Skin of body (tissue), 2 donors: Measurements from ENCODE around the gene CRY2. TPM values are rescaled to one million over a fixed set of nuclear protein-coding genes. Genes with fewer than 3 reads are reported as not detected.

Experiments used
- DNase-seq: peaks from one replicate; lab custom pipeline; 2025; lab: John Stamatoyannopoulos, UW
- total RNA-seq: library from RNA; depleted of rRNA; stranded (reverse); fragments of >200 nt; gene quantifications from one replicate; pipeline ENCODE4 v1.2.3, GENCODE V29; 2014

CRY2 gene
- total RNA-seq, 1 donor from 2014 or later = 50.6 TPM

DNA sequence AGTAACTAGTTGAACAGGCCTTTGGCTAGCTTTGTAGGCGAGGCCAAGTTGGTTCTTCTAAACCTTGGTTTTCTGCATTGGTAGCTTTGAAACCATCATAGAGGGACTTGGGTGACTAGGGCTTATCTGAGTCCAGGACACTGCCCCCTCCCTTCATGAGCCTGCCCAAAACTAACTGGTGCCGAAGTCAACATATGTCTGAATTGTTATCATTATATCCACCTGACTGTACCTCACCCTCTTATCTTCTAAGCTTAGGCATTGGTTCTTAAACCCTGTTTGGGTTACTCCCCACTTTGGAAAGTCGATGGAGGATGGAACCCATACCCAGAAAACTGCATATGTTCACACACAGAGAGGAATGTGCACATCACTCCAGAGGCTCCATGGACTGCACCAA is 30.6 kb downstream of the CRY2 start:
- DNase-seq = no peak

DNA sequence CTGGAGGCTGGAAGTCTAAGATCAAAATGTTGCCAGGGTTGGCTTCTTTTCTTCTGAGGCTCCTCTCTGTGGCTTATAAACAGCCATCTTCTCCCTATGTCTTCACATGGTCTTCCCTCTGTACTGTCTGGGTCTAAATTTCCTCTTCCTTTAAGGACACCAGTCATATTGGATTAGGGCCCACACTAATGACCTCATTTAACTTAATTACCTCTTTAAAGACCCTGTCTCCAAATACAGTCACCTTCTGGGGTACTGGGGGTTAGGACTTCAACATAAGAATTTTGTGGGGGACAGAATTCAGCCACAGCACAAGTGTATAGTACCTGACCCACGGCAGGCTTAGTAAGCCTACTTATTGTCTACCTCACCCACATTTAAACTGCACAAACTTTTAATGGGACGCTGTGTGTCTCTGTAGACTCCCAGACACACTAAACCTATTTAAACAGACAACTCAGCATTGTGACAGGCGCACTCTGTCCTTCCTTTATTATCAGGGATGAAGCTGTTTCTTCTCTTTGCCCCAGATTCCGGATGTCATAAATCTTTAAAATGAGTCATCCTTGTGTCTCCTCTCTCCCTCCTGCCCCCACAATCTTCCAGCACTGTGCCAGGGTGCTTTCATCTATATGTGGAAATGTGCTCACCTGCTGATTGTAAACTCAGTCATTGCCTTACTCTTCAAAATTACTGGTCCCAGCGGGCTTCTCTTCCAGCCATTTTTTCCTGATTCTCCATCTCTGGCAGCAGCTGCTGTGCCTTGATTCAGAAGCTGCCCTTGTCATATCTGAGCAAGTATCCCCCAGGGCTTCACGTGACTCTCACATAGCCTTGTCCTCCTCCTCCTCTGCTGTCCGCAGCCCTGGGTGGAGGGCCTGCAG is 32.8 kb downstream of the CRY2 start:
- no peak for DNase-seq

DNA sequence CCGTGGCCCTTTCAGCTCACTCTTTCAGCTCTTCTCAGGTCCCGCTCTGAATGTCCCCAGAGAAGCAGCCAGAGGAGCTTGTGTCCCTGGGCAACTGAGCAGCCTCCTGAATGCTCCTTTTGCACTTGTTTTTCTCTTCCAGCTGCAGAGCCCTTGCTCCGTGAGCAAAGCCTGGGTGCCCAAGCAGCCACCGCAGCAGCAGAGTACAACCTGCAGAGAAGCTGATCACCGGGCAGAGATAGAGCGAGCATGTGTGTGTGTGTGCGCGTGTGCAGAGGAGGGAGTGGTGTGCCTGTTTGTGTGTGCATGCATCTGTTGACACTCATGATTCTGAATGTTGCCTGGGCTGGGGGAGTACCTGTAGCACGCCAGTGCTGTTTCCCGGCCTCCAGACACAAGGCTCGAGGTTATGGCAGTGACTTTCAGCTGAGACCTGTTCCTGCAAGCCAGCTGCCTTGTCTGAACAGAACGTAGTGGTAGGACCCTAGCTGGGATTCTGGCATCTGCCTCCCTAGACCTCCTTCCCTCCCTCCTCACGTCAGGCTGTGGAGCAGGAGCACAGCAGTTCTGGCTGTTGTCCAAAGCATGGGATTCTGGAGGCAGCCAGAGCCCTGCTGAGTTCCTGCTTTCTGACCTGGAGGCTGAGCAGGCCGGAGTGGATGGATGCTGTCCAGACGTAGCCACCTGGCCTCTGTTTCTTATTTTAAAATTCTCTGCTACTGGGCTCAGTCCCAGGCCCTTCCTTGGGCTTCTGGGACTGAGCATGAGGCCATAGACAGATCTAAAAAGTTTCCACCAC is 33.7 kb downstream of the CRY2 start:
- DNase-seq = no peak

DNA sequence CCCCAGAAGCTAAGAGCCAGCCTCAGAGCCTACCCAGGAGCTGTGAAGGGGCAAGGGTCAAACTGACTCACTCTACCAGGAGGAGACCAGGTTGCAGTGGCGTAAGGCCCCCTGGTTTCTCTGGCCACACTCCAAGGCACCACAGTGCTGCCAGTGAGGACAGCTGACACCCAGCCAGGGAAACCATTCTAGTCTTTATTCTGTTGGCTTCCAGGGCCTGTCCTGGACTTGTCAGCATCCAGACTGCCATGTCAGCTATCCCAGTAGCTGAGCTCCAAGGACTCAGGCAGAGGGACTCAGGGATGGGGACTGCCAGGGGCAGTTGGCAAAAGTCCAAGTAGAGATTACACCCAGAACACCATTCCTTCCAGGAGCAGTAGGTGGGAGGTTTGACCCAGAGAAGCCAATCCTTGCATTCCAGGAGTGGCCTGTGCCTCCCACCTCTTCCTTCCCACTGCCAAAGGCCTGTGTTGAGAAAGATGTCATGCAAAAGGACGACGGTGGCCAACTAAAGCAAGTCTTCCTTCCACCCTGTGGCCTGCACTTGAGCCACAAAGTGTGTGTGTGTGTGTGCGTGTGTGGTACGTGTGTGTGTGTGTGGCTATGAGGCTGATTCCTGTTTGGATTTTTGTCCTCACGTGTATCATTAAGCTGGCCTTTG is 34.6 kb downstream of the CRY2 start:
- no peak for DNase-seq

DNA sequence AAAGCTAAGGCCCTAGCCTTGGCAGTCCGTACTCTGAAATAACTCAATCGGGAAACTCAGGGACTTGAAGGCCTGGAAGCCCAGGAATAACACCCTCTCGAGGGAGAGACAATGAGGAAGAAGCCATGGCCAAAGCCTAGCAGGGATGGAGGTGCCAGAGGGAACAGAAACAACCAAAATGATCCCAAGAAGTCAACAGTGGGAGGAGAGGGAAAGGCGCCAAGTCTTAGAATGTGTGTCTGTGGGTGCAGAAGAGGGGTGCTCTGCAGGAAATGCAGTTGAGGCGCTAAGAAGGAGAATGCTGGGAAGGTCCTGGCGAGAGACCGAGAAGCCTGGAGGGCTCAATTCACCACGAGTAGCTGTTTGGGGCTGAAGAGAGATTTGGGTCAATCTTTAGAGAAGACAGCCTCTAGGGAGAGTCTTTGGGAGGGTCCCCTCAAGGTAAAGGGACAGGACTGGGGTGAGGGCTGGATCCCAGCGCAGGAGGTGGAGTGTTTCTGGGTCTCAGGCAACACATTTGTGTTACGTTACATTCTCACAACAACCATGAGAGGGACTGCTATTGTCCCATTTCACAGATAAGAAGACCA is 37.4 kb downstream of the CRY2 start:
- no peak for DNase-seq

DNA sequence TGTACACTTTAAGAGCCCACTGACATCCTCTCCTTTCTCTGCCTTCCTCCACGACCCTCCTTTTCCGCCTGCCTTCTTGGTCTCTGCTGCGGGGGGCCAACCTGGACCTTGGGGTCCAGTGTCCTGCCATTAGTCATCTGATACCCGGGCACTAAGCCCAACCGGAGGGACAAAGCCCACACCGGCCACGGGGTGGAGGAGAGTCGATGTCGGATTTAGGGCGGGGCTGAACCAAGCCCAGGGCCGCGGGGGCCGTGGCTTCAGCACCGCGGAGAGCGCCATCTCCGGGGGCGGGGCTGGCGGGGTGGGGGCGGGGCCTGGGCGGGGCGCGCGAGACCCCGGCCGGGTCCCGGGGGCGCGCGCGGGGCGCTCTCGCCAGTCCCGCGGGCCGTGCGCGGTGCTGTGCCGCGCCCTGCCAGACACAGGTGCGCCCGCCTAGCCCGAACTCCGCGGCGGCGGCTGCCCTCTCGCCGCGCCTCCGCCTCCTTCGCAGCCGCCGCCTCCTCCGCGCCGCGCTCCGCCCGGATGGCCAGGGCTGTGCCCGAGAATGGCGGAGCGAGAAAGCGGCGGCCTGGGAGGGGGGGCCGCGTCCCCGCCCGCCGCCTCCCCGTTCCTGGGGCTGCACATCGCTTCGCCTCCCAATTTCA is 38.1 kb downstream of the CRY2 start, which contains the start of gene MAPK8IP1:
Gene MAPK8IP1 (plus strand): TSS at position 378 of the 647 bp plus-strand sequence. CDS start 170 bp downstream, at position 548.
- DNase-seq = no peak

DNA sequence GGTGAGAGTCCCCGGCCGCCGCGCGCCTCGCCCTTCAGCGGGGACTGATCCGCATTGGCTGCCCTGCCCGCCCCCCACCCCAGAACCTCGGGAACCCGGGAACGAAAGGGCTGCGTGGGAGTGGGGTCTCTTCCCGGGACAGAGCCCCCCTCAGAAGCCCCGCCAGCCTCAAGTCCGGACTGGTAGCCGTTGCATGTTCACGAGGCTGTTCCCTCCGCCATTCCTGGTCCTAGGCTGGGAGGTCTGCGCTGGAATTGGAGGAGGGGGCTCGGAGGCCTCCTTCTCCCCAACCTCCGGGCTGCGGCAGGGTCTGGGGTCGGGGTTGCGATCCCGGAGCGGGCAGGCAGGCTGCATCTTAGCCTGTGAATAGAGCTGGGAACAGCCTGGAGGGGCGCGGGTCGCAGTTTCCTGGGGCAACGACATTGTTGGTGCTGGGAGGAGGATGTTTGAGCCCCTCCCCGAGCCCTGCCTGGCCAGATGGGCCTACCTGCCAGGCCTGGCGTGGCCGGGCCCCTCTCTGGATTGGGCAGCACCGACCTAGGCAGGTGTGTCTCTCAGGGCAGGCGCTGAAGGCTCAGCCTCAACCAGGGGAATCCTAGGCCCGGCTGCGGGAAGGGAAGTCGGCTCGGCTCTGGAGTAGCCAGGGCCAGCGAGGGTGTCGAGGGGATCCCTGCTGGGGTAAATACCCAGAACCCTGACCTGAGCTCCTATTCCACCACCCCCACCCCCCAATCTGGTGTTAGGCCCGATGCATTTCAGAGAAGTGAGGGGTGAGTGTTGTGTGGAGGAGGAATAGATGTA is 38.8 kb downstream of the CRY2 start:
- DNase-seq = no peak

DNA sequence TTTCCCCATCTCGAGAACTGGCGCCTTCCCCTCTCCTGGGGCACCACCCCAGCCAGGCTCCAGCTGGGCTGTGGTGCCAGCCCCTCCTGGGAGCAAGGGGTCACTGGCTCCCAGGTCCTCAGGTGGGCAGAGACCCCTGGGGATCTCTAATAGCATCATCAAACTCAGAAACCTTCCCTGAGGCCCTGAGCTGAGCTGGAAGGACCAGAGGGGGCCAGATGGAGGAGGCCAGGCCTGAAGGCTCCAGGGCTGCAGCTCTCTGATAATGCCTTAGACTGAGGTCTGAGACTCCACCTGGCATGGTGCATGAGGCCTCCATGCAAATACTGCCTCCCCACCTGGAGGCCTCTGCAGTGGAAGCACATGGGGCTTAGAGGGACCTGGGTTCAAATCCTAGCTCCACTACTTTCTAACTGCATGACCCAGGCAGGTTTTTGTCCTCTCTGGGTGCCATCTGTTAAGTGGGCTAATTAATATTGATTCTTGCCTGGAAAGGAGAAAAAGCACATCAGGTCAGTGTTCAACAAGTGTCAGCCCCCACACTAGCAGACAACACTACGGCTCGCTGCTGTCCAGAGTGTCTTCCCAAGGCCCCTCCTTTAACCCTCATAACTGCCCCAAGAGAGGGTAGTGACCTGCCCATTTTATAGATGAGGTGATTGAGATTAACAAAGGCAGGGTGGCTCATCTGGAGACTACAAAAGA is 39.7 kb downstream of the CRY2 start:
- DNase-seq = no peak

DNA sequence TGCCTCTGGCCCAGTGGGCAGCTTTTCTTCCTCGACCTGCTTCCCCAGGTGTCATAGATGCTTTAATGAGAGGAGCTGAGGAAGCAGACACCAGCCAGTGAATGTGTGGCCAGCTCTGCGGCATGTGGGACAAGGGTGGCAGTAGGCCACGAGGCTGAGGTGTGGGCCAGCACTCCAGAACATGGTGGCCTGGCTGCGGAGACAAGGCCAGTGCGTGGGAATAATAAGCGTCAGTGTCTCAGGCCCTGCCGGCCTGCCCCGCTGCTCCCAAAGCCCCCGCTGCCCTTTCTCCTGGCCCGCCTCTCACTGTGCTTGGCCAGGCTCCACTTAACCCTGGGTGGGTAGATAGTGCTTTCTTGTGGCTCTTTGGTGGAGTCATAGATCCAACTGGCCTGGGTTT is 40.3 kb downstream of the CRY2 start:
- DNase-seq = no peak

DNA sequence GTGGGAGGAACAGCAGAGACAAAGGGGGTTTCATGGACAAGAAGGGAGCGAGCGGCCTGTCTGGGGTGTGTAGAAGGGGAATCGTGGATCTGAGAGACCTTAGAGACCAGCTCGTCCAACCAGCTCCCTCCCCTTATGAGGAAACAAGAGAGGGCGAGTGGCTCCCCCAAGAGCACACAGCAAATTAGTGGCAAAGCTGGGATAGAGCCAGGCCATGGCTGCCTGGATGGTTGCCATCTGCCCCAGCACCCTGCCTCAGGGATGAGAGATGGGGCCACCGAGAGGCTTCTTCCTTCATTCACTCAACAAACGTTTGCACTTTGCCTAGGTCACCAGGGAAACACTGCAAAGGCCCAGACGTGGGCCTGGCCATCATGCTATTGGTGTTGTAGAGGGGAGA is 42.3 kb downstream of the CRY2 start:
- DNase-seq = no peak

DNA sequence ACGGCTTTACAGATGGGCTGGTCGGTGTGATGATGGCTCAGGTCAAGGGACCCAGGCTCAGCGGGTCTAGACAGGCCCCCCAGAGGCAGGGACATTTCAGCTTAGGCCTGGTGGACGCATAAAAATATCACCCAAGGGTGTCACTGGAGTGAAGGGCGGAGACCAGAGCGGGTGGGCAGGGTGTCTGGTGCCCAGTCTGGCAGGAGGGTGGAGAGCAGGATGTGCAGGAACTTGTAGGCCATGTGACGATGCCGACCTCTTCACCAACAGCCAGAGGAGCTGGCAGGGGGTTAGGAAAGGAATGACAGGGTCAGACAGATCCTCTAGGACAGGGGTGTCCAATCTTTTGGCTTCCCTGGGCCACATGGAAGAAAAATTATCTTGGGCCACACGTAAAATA is 42.7 kb downstream of the CRY2 start:
- no peak for DNase-seq

DNA sequence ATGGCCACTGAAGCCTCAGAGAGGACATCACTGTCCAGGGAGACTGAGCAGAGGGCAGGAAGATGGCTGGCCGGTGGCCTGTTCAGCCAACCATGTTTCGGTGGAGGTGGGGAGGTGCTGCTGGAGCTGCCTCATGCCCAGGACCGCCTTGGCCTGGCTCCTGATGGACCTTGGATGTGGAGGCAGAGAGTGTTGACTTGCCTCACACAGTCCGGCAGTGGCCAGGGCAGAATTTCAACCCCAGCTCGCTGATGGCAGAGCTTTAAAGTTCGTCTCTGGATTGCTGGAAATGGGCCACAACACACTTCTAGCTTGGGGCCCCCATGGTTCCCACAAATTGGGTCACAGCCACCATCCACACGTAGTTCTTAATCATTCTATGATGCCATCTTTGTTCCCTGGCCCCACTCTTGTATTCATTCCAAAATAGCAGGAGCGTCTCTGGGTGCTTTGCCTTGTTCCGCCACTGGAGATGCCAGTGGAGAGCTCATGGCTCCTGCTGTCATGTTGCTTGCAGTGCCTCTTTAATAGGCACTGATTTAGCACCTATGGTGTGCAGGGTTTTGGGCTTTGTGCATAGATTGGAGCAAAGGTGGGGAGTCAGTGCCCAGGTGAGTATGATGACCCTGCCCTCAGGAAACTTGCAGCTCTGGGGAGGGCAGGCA is 43.7 kb downstream of the CRY2 start:
- DNase-seq = no peak

DNA sequence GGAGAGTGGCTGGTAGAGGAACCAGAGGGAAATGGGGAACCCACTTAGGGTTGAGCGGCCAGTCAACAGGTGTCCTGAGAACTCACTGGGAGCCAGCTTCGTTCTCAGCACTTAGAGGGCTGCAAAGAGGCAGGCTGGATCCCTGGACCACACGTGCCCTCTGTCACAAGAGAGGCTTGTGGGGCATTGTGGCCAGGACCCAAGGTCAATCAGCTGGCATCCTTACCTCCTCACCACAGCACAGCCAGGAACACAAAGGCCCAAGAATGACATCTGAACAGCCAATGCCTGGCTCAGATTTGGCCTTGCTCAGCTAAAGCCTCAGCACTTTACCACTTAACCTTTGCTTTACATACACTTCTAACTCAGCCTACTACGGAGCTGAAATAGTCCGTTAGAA is 45.6 kb downstream of the CRY2 start:
- no peak for DNase-seq

DNA sequence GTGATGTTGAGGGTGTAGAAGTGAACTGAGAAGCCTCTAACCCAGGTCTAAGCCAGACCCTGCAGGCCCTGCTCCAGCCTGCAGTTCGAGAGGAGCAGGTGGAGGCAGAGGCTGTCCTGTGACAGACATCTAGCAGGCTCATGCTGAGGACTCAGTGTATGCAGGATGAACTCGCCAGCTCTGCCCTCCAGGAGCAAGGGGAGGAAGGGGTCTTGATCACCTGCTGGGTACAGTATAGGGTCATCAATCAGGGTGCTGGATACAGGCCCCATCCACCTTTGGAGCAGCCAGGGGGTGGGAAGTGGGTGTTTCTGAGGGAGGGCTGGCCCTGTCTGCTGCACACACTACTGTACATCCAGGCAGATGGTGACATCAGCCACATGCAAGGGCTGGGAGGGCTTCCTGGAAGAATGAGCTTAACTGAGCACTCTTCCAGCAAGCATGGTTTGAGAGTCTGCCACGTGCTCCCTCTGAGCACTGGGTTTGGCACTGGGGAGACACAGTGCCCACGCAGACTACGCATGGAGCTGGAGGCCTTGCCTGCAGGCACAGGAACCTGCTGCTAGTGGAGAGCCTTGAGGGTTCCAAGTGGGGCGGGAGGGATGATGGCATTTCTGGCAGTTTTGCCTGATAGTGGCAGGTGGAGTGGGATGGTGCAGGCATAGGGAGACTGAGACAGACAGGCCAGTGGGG is 47.4 kb downstream of the CRY2 start:
- DNase-seq = no peak

DNA sequence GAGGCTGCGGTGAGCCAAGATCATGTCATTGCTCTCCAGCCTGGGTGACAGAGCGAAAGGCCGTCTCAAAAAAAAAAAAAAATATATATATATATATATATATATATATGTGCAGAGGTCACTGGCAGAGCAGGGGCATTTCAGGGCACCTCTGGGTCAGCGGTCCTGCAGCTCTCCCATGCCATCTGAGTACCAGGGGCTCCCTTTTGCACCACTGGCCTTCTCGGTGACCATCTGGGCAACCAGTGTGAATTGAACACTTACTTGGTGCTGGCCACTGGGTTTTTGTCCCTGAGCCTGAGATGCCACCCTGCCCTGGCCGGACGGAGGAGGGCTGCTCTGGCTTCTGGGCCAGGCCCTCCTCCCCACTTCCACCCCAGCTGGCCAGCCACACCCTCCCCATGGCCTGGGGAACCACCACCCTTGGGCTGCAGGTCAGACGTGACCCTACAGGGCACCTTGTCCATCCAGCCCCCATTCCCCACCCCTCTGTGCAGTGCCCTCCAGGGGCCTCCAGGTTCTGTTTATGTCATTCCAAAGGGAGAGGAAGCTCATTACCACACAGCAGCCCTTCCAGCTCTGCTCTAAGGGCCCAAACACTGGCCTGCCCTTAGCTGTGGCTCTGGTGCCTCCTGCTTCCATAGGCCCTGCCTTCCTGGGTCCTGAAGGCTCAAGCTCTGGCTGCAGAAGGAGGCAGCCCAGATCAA is 48.4 kb downstream of the CRY2 start:
- DNase-seq = no peak

DNA sequence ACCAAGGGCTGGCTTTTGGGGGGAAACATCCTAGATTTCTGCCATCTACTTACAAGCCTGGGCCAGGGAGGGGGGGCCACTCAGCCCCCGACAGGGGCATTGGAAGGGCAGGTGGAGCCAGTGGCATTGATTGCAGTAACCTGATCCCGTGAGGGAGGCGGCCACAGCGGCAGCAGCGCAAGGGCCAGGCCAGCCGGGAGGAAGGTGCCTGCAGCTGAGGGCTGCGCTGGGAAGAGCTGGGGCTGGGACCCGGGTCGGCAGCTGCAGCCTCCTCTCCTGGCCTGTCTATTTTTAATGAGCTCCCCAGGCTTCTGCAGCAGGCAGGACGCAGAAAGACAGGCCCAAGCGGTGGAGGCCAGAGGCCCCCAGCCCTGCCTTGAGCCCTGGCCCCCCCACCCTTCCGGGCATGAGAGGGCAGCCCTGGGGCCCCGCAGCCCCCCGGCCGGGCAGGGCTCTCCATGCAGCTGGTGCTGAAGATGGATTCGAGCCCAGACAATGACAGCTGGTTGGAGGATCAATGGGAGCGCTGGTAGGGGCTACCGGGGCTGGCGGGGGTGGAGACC is 49.2 kb downstream of the CRY2 start:
- DNase-seq = no peak

DNA sequence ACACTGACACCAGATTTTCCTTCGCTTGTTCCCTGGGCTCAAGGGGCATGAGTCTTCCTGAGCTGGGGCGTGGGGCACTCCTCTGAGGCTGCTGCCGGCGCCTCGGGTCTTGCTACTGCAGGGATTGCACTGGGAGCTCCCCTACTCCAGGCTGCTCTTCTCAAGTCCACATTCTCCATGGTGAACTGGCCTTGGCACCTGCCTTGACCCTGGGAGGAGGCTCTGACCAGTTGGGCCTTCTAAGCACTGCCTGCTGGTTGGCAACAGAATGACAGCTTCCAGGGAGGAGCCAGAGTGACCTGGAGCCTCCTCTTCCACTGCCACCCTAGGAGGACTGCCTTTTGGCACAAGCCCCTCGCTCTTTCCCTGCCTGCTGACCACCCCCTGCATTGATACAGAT is 50.3 kb downstream of the CRY2 start:
- no peak for DNase-seq

DNA sequence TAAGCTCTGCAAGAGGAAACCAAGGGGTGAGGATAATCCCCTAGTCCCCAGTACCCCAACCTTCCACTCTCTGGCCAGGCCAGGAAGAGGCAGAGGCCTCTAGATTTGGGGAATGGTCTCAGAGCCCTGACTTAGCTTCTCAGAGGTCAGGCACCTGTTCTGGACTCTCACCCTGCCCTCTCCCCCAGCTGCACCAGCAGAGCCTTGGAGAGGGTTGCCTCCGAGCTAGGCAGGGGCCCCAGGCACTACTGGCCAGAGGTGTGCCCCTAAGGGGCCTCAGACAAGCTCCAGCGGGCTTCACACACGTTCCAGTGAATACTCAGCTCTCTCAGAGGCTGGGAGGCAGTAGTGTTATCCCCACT is 51.8 kb downstream of the CRY2 start:
- no peak for DNase-seq
